ENCODE measurements around the gene RPL36AL.

GRCh38 chr14:49637534-49638078 is 17.2 kb upstream of the RPL36AL start:
- TF ChIP-seq CTCF (IDR thresholded peaks at IDR 0.05) (no peak), POLR2A (IDR thresholded peaks at IDR 0.05) (no peak)
